A673 (cell line): ENCODE measurements around the gene DOCK10.

Experiments
- EZH2 ChIP-seq: fragments of 200-600 bp; sonication (generic); IDR thresholded peaks from 2 replicates; pipeline ENCODE4 v1.6.1; 2017; ENCODE audit warnings: borderline replicate concordance, low read depth, mild to moderate bottlenecking, mixed read lengths, antibody characterized with exemption, low read length; ENCODE audit not compliant: poor library complexity, severe bottlenecking
- TF ChIP-seq, protein P1 (sequence below): fragments of 300-800, 200-600 bp; sonication (generic); conservative IDR thresholded peaks from 2 replicates; pipeline ENCODE4 v1.5.1; 2017; ENCODE audit warnings: low read depth, mild to moderate bottlenecking, antibody characterized with exemption, low read length, moderate library complexity, mixed read lengths

DNA sequence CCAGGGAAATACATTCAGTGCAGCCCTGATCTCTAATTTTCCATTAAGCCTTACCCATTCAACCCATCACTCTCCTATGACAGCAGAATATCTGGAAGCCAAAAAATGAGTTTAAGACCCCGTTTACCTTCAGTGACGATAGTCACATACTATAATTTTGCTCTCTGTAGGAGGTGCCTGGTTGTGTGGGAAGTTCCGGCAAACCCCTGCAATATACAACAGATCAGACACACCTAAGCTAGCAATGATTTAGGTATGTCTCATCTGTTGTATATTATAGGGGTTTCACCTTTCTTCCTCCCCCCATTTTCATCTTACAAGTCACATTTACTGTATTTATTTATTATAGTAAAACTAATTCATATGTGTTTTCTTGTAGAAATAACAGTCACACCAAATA lies 101.7 kb downstream of the DOCK10 start:
- TF ChIP-seq, protein P1, sequence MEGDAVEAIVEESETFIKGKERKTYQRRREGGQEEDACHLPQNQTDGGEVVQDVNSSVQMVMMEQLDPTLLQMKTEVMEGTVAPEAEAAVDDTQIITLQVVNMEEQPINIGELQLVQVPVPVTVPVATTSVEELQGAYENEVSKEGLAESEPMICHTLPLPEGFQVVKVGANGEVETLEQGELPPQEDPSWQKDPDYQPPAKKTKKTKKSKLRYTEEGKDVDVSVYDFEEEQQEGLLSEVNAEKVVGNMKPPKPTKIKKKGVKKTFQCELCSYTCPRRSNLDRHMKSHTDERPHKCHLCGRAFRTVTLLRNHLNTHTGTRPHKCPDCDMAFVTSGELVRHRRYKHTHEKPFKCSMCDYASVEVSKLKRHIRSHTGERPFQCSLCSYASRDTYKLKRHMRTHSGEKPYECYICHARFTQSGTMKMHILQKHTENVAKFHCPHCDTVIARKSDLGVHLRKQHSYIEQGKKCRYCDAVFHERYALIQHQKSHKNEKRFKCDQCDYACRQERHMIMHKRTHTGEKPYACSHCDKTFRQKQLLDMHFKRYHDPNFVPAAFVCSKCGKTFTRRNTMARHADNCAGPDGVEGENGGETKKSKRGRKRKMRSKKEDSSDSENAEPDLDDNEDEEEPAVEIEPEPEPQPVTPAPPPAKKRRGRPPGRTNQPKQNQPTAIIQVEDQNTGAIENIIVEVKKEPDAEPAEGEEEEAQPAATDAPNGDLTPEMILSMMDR, result no peak
- no peak for TF ChIP-seq EZH2
